H1 (cell line): ENCODE measurements around the gene SLC19A1.

ENCODE experiments used
- POLR2A ChIP-seq, 2 experiments: IDR thresholded peaks; 1 replicate in 1 of 2; 2 replicates in 1 of 2; pipeline ENCODE4 v1.6.1; 2011; ENCODE audit warnings: low read depth in 2 of 2, low read length in 2 of 2, mild to moderate bottlenecking in 2 of 2; ENCODE audit errors: control extremely low read depth in 1 of 2
- SIN3A ChIP-seq, 2 experiments: IDR thresholded peaks in 1 of 2; conservative IDR thresholded peaks in 1 of 2; 2 replicates each; pipeline ENCODE4 v1.6.1; 2011 to 2012; ENCODE audit warnings: low read length in 2 of 2, improper control_type of control experiment in 1 of 2, low read depth in 1 of 2, mild to moderate bottlenecking in 1 of 2
- TF ChIP-seq, protein P1 (sequence below), 3 experiments: IDR thresholded peaks; 1 replicate in 2 of 3; 2 replicates in 1 of 3; pipeline versions ENCODE4 v1.5.1 to v1.6.1; 2011; ENCODE audit warnings: low read length in 3 of 3, mild to moderate bottlenecking in 3 of 3, inconsistent platforms in 2 of 3, low read depth in 1 of 3, moderate library complexity in 1 of 3; ENCODE audit not compliant: insufficient read depth in 1 of 3; ENCODE audit errors: control extremely low read depth in 1 of 3

DNA sequence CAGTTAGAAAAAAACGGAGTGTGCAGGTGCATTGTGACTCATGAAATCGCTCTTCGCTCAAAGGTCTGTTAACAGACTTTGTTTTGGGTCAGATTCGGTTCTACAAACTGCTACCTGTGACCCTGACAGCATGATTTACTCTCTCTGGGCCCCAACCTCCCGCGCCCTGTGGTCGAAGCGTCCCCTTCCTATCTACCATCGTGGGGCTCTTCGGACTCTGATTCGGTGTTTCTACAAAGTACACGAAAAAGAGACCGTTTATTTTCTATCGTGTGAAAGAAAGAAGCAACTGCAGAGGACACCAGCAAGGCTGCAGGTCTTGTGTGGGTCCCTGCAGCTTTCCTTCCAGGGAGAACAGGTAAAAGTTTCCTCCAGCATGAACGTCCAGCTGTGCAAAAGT is 29.4 kb upstream of the SLC19A1 start:
- TF ChIP-seq POLR2A (IDR thresholded peaks at IDR 0.05; ENCODE audit: control extremely low read depth in 1 of 2, low read depth in 2 of 2, low read length in 2 of 2): no peak
- no peak for TF ChIP-seq SIN3A (conservative IDR thresholded peaks at IDR 0.05 in 1 of 2, IDR thresholded peaks at IDR 0.05 in 1 of 2; ENCODE audit: low read depth in 1 of 2, low read length in 2 of 2)
- TF ChIP-seq, protein P1, sequence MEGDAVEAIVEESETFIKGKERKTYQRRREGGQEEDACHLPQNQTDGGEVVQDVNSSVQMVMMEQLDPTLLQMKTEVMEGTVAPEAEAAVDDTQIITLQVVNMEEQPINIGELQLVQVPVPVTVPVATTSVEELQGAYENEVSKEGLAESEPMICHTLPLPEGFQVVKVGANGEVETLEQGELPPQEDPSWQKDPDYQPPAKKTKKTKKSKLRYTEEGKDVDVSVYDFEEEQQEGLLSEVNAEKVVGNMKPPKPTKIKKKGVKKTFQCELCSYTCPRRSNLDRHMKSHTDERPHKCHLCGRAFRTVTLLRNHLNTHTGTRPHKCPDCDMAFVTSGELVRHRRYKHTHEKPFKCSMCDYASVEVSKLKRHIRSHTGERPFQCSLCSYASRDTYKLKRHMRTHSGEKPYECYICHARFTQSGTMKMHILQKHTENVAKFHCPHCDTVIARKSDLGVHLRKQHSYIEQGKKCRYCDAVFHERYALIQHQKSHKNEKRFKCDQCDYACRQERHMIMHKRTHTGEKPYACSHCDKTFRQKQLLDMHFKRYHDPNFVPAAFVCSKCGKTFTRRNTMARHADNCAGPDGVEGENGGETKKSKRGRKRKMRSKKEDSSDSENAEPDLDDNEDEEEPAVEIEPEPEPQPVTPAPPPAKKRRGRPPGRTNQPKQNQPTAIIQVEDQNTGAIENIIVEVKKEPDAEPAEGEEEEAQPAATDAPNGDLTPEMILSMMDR (IDR thresholded peaks at IDR 0.05; ENCODE audit: control extremely low read depth in 1 of 3, insufficient read depth in 1 of 3, low read depth in 1 of 3, low read length in 3 of 3): no peak
